Stimulated activated naive B cell treated with anti-CD40 and anti-IgM and Interleukin-4, amounts not matched to agents 10 μg/mL and 1 μg/mL and 100 μg/mL, for 72 hours (primary cell): ENCODE data around the gene WDR70.

Experiments used
- ATAC-seq, 2 donors: fragments of 150-1000 bp; cut with Tn5 transposase; replicated peaks; 2 replicates each; pipeline ENCODE4 v1.10.0; 2021; ENCODE audit warnings: moderate library complexity in 1 of 2
- DNase-seq: peaks from one replicate; pipeline ENCODE4 v3.0.0; 2021
- H3K27ac Mint-ChIP-seq: one replicate; pipeline ENCODE4 v1.8.0; 2022; ENCODE audit warnings: mild to moderate bottlenecking, mixed read lengths
- H3K27me3 Mint-ChIP-seq, 2 donors: one replicate each; pipeline ENCODE4 v1.8.0; 2022; ENCODE audit warnings: mixed read lengths in 2 of 2
- H3K36me3 Mint-ChIP-seq, 2 donors: one replicate each; pipeline ENCODE4 v1.8.0; 2022; ENCODE audit warnings: mixed read lengths in 2 of 2, mild to moderate bottlenecking in 1 of 2
- H3K4me1 Mint-ChIP-seq, 2 donors: one replicate each; pipeline ENCODE4 v1.8.0; 2022; ENCODE audit warnings: mixed read lengths in 2 of 2, mild to moderate bottlenecking in 1 of 2
- H3K4me3 Mint-ChIP-seq, 2 donors: one replicate each; pipeline ENCODE4 v1.8.0; 2022; ENCODE audit warnings: mild to moderate bottlenecking in 2 of 2, mixed read lengths in 2 of 2, moderate library complexity in 1 of 2
- H3K9me3 Mint-ChIP-seq, 2 donors: one replicate each; pipeline ENCODE4 v1.8.0; 2022; ENCODE audit warnings: mixed read lengths in 2 of 2, mild to moderate bottlenecking in 1 of 2

WDR70 gene

GRCh38 chr5:37694867-37695266 lies 315.7 kb downstream of the WDR70 start:
- DNase-seq, result no peak
- Mint-ChIP-seq H3K27ac (no peak overlapping the region), H3K36me3 (peaks cover 10 to 47% of the 10 kb centered on the region in 2 donors), H3K4me3 (no peak overlapping the region), H3K4me1 (peaks cover 2 to 8% of the 10 kb centered on the region in 2 donors), H3K9me3 (peaks cover 12 to 26% of the 10 kb centered on the region in 2 donors), H3K27me3 (no peaks in the 10 kb centered on the region)
- no peak for ATAC-seq

DNA sequence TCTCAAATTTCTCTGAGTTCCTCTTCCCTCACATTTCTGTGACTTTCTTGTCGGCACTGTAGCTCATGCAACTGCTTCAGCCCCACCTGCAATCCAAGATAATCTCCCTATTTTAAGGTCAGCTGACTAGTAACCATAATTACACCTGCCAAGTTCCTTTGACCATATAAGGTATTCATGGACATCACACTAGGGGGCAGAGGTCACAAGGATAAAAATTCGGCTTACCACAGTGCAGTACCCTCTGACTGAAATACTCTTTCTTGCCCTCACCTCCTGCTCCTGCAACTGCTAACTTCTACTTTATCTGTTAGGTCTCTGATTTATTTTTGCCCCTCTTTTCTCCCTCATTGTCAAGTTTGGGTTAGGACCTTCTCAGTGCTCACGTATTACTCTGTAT lies 316.5 kb downstream of the WDR70 start:
- DNase-seq (no peak), ATAC-seq (no peak)
- Mint-ChIP-seq H3K27ac (no peak overlapping the region), H3K4me3 (no peak overlapping the region), H3K4me1 (peaks cover 2 to 8% of the 10 kb centered on the region in 2 donors), H3K36me3 (peaks cover 11 to 46% of the 10 kb centered on the region in 2 donors), H3K9me3 (peaks cover 9 to 26% of the 10 kb centered on the region in 2 donors), H3K27me3 (no peaks in the 10 kb centered on the region)

- peaks cover 2 to 8% of the 10 kb centered on the region in 2 donors for H3K4me1 Mint-ChIP-seq
- no peak overlapping the region for H3K4me3 Mint-ChIP-seq
- H3K9me3 Mint-ChIP-seq, result peaks cover 8 to 21% of the 10 kb centered on the region in 2 donors
- ATAC-seq (no peak), DNase-seq (no peak)
- no peak overlapping the region for H3K27ac Mint-ChIP-seq
- no peaks in the 10 kb centered on the region for H3K27me3 Mint-ChIP-seq
- H3K36me3 Mint-ChIP-seq, result peaks cover 14 to 43% of the 10 kb centered on the region in 2 donors
Observed at GRCh38 chr5:37696190-37697021, 317.3 kb downstream of the WDR70 start.

GRCh38 chr5:37701868-37702267 lies 322.8 kb downstream of the WDR70 start:
- Mint-ChIP-seq H3K36me3 (peaks cover 34 to 43% of the 10 kb centered on the region in 2 donors), H3K4me1 (no peaks in the 10 kb centered on the region), H3K4me3 (no peak overlapping the region), H3K27me3 (no peaks in the 10 kb centered on the region), H3K27ac (no peak overlapping the region), H3K9me3 (peaks cover 5 to 21% of the 10 kb centered on the region in 2 donors)
- no peak for ATAC-seq
- no peak for DNase-seq

DNA sequence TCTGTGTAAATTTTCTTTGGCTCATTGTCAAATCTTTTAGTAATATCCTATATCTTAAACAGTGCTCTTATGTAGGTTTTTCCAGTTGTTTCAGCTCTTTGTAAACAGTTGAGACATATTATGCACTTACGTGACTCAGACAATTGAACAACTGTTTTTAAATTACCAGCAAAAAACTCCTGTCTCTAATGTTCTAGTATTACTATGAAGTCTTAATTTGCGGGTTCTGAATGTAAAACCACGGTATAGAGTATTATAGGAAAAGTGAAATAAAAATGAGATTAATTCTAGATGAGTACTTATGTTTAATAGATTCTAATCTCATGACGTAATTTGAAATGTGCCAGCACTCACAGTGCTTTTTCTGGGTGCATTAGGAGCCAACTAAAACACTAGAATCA lies 324.7 kb downstream of the WDR70 start:
- ATAC-seq (no peak), DNase-seq (no peak)
- no peak overlapping the region for H3K27ac Mint-ChIP-seq
- no peaks in the 10 kb centered on the region for H3K27me3 Mint-ChIP-seq
- H3K36me3 Mint-ChIP-seq, result peaks cover 34 to 42% of the 10 kb centered on the region in 2 donors
- H3K4me3 Mint-ChIP-seq, result no peak overlapping the region
- no peaks in the 10 kb centered on the region for H3K4me1 Mint-ChIP-seq
- H3K9me3 Mint-ChIP-seq, result peaks cover 5 to 21% of the 10 kb centered on the region in 2 donors

DNA sequence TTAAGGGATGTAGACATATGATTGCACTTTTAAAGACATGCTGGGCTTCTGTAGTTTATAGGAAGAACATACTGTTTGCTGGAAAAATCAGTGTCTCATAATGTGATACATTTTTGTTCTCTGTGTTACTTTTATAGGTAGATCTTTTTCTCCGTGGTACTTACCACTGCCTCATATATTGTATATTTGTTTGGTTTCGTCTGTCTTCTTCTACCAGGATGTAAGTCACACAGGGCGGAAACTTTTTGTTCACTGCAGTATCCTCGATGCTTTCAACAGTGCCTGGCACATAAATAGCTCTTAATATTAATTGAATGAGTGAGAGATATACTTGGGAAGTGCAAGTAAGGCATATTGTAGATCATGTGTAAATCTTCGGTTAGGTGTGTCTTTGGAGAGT lies 325.3 kb downstream of the WDR70 start:
- Mint-ChIP-seq H3K9me3 (peaks cover 5 to 21% of the 10 kb centered on the region in 2 donors), H3K4me3 (no peak overlapping the region), H3K27ac (no peak overlapping the region), H3K27me3 (no peaks in the 10 kb centered on the region), H3K4me1 (no peaks in the 10 kb centered on the region), H3K36me3 (peaks cover 34 to 36% of the 10 kb centered on the region in 2 donors)
- no peak for DNase-seq
- ATAC-seq, result no peak

DNA sequence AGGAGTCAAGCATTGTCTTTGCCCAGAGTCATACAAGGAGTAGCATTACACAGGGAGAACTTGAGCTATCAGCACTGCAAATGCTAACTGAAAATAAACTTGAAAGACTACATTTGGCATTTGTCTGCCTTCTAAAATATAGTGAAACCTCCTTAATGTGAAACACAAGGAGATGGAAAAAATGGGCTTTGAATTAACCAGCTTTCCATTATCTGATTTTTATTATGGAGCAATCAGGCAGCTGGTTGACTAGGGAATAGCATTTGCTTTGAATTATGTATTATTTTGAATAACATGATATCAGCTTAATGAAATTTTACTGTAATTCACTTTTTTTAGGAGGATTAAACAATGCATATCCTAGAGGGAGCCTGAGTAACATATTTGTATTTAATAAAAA lies 329.9 kb downstream of the WDR70 start:
- Mint-ChIP-seq H3K27me3 (no peaks in the 10 kb centered on the region), H3K4me1 (no peaks in the 10 kb centered on the region), H3K4me3 (no peak overlapping the region), H3K9me3 (peaks cover 5 to 21% of the 10 kb centered on the region in 2 donors), H3K27ac (no peak overlapping the region), H3K36me3 (peaks cover 24 to 28% of the 10 kb centered on the region in 2 donors)
- DNase-seq (no peak), ATAC-seq (no peak)

- Mint-ChIP-seq H3K27ac (no peak overlapping the region), H3K4me3 (no peak overlapping the region), H3K27me3 (no peaks in the 10 kb centered on the region), H3K9me3 (peaks cover 0 to 8% of the 10 kb centered on the region in 2 donors), H3K36me3 (peaks cover 14 to 26% of the 10 kb centered on the region in 2 donors), H3K4me1 (no peaks in the 10 kb centered on the region)
- peak; percentile 41 to 59 for ATAC-seq
- no peak for DNase-seq
Observed at GRCh38 chr5:37710965-37711364, 331.8 kb downstream of the WDR70 start.

DNA sequence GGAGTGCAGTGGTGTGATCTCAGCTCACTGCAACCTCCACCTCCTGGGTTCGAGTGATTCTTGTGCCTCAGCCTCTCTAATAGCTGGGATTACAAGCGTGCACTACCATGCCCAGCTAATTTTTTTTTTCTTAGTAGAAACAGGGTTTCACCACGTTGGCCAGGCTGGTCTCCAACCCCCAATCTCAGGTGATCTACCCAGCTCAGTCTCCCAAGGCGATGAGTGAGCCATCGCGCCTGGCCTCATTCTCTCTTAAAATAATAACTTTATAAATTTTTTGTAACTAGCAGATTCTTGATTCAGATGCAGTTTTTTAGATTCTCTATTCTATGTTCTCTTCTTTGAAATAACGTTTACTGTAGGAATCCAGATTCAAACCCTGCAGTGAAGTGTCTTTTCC lies 333.6 kb downstream of the WDR70 start:
- Mint-ChIP-seq H3K4me3 (no peak overlapping the region), H3K27me3 (no peaks in the 10 kb centered on the region), H3K27ac (no peak overlapping the region), H3K36me3 (peaks cover 10 to 28% of the 10 kb centered on the region in 2 donors), H3K4me1 (no peaks in the 10 kb centered on the region), H3K9me3 (no peaks in the 10 kb centered on the region)
- DNase-seq (no peak), ATAC-seq (no peak)

DNA sequence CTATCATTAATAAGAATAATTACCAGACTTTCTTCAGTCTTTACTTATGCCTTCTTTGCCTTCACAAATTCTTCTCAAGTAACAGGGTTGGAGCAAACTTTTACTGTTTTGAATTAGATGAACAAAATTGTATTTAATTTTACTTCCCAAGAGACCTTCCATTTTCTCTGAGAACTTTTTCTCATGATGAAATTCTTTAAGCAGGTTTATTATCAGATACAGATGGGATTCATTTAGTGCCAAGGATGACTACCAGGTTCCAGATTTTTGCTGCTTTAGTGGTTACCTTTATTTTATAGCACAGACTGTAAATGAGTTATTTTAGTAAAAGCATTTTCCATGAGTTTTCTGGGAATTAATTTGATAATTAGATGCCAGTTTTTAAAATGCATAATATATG lies 335.6 kb downstream of the WDR70 start:
- no peak for DNase-seq
- no peak for ATAC-seq
- H3K4me1 Mint-ChIP-seq, result no peaks in the 10 kb centered on the region

GRCh38 chr5:37715361-37715760 lies 336.2 kb downstream of the WDR70 start:
- Mint-ChIP-seq H3K9me3 (no peaks in the 10 kb centered on the region), H3K4me3 (no peak overlapping the region)

More for the DNA sequence above, 335.6 kb downstream of the WDR70 start:
- Mint-ChIP-seq H3K9me3 (no peaks in the 10 kb centered on the region), H3K27me3 (no peaks in the 10 kb centered on the region), H3K4me3 (no peak overlapping the region), H3K27ac (no peak overlapping the region), H3K36me3 (peaks cover 10 to 32% of the 10 kb centered on the region in 2 donors)

DNA sequence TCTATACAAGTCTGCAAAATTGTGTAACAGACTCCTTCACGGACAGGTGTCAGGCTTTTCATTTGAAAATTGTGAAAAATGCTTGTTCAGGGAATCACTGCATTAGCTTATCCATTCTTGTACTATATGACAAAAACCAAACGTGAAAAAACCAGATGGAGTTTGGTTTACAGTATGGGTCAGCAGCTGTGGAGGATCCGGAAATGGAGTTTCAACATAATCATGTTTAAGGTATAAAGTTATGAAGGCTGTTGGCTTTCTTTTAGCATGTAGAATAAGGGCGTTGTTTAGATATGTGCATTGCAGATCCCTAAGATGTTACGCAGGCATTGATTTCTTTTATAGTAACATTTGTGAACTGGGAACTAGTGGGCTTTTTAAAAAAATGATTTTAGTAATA lies 336.9 kb downstream of the WDR70 start:
- Mint-ChIP-seq H3K36me3 (peaks cover 16 to 38% of the 10 kb centered on the region in 2 donors), H3K9me3 (no peaks in the 10 kb centered on the region), H3K4me1 (no peaks in the 10 kb centered on the region), H3K27ac (no peak overlapping the region), H3K4me3 (no peak overlapping the region), H3K27me3 (no peaks in the 10 kb centered on the region)
- ATAC-seq, result no peak
- no peak for DNase-seq

More at GRCh38 chr5:37715361-37715760, 336.2 kb downstream of the WDR70 start:
- Mint-ChIP-seq H3K36me3 (peaks cover 13 to 34% of the 10 kb centered on the region in 2 donors), H3K27ac (no peak overlapping the region), H3K27me3 (no peaks in the 10 kb centered on the region), H3K4me1 (no peaks in the 10 kb centered on the region)
- ATAC-seq (no peak), DNase-seq (no peak)

- no peak overlapping the region for H3K4me3 Mint-ChIP-seq
- ATAC-seq (no peak), DNase-seq (no peak)
- no peaks in the 10 kb centered on the region for H3K27me3 Mint-ChIP-seq
- H3K27ac Mint-ChIP-seq, result no peak overlapping the region
- H3K4me1 Mint-ChIP-seq, result no peaks in the 10 kb centered on the region
- H3K9me3 Mint-ChIP-seq, result no peaks in the 10 kb centered on the region
- peaks cover 16 to 39% of the 10 kb centered on the region in 2 donors for H3K36me3 Mint-ChIP-seq
Observed at GRCh38 chr5:37716405-37716804, 337.3 kb downstream of the WDR70 start.

GRCh38 chr5:37717276-37717612 lies 338.1 kb downstream of the WDR70 start:
- Mint-ChIP-seq H3K9me3 (no peaks in the 10 kb centered on the region), H3K27me3 (no peaks in the 10 kb centered on the region), H3K4me1 (no peaks in the 10 kb centered on the region), H3K36me3 (peaks cover 16 to 40% of the 10 kb centered on the region in 2 donors), H3K27ac (no peak overlapping the region), H3K4me3 (no peak overlapping the region)
- ATAC-seq (no peak), DNase-seq (no peak)
